GM12864 (cell line): Measurements from ENCODE around the gene CPSF4L.

ENCODE experiments used
- DNase-seq: peaks from one replicate; pipeline ENCODE4 v3.0.0-alpha.2; 2011; ENCODE audit warnings: low read depth
- H3K4me3 ChIP-seq: 2 replicates; pipeline ENCODE4 v1.5.1; 2011; ENCODE audit warnings: mild to moderate bottlenecking, low read depth, low read length, control low read depth
- CTCF ChIP-seq: IDR thresholded peaks from 2 replicates; pipeline ENCODE4 v1.5.1; 2011; ENCODE audit warnings: low read depth, mild to moderate bottlenecking, moderate library complexity, low read length, control low read depth, inconsistent platforms; ENCODE audit errors: missing control alignments

CPSF4L gene

GRCh38 chr17:73261952-73262675 is 434 bp upstream of the CPSF4L start:
- no peak overlapping the region for H3K4me3 ChIP-seq
- no peak for TF ChIP-seq CTCF
- no peak for DNase-seq

DNA sequence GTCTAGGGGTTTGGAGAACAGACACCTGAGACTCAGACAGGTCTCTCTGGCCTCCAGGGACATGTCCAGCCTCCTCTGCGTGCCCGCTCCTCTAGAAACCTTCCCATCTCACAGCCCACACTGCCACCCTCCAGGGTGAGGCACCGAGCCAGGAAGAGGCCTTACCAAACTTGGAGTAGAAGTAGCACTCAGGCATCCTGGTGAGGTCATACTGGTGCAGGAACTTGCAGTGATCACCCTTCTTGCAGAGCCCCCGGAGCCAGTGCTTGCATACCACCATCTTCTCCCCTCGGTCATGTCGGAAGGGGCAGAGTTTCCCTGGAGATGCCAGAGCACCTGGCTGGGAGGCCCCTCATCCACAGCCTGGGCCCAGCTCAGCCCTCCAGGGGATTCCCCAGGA is 4.2 kb downstream of the CPSF4L start:
- no peak for TF ChIP-seq CTCF
- no peak overlapping the region for H3K4me3 ChIP-seq
- no peak for DNase-seq

DNA sequence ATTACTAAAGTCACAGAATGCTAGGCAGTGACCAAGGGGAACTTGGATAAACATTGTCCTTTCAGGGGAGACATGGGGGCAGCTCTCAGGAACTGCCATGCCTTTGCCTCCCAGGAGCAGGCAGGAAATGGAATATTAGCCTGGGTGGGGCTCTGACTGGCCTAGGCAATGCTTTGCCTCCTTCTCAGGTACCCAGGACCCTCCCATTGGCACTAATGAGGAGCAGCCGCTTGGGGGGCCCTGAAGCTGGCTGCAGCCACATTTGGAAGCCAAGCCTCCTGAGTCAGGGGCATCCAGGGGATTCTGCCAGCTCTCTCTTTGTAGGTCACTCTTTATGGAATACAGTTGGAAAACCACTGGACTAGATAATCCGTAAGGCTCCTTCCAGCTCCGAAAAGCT is 5.5 kb downstream of the CPSF4L start:
- TF ChIP-seq CTCF, result no peak
- no peak for DNase-seq
- no peak overlapping the region for H3K4me3 ChIP-seq

DNA sequence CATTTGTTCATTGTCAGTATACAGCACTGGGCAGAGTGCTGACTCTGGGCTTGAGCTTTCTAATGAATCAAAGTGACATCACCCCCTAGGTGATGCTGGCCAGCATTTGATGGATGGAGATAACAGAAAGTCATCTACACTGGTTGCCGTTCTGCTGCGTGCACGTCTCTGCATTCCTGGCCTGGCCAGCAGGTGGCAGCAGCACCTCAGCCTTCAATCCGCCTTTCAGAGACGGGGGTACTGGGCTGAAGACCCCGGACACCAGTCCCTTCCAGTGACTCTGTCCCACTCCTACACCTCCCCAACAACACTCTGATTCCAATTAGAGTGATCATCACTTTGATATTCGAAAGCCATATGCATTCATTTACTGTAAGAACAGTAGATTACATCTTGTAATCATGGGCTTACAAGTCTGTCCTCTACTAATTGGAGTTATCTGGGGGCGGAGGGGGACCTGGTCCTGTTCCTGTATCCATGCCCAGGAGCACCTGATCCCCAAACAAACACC is 6.0 kb downstream of the CPSF4L start:
- peak; percentile 99 for TF ChIP-seq CTCF
- no peak overlapping the region for H3K4me3 ChIP-seq
- no peak for DNase-seq

GRCh38 chr17:73251871-73252270 is 9.8 kb downstream of the CPSF4L start:
- no peak overlapping the region for H3K4me3 ChIP-seq
- DNase-seq, result no peak
- no peak for TF ChIP-seq CTCF

DNA sequence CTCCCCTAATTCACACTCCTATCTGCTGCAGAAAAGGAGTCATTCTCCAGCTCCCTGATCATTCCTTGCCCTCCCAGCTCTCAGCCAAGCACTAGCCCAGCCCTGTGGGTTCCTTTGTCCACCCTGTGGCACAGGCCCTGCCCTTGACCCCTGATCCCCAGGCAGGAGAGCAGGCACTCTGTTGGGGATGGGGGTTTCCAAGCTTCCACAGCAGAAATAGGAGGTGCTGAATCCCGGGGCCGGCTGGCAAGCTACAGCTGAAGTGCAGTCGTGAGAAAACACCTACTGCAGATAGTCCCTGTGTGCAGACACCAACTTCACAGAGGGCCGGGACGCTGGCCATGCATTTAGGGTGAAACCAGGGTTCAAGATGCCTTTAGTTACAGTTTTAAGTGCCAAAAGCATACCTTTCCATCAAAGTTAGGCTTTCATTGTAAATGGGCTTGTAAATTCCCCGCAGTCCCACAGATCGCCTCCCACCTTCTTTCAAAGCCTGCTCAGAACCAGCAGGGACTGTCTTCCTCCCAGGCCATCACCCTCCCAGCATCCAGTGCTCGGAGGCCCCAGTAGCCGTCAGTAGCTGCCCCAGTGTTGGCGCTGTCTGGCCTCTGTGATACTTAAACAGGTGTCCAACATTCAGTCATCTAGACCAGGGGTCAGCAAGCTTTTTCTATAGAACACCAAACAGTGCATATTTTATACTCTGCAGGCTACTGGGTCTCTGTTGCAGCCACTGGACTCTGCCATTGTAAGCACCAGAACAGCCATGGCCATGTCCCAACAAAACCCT is 10.6 kb downstream of the CPSF4L start:
- DNase-seq, result no peak
- H3K4me3 ChIP-seq, result no peak overlapping the region
- no peak for TF ChIP-seq CTCF
